ENCODE results near the gene GSTO1. TPM values are rescaled to one million over a fixed set of nuclear protein-coding genes. Genes with fewer than 3 reads are reported as not detected.

The GSTO1 gene
- total and polyA plus RNA-seq, 2 of the 13 experiments (the other 11 are each of a cell fraction or from before 2014, with no cell fraction given), result 228 to 300 TPM

DNA sequence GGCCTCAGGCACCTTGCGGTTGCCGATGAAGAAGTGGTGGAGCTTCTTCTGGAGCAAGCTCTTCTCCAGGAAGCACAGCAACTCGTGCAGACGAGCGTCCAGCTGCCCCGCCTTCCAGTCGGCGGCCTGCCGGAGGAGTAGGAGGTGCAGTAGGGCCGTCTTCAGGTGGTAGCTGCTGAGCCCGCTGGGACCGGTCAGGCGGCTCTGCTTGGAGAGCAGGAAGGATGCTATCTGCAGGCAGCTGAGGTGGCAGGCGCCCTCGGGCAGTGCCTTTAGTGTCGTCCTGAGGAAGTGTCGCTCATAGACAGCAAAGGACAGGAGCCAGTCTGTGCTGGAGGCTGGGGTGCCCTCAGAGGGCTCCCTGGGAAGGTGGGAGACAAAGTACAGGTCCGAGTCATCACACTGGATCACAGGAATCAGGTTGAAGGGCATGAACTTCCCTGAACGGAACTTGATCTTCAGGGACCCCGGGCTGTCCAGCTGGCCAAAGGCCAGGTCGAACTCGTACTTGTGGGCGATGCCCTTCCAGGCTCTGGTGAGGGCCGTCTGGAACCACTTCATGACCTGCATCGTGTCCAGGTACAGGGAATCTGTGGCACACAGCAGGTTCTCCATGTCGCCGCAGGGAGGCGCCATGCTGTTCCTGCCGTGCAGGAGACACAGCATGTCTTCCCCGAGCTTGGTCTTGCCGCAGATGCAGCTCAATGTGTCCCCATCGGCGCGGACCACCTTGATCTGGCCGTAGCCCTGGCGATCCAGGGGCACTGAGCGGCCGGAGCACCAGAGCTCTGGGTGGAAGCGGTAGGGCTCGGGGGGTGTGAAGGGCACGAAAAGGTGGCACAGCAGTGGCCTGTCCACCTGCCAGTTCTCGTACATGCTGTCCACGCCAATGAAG is 60.1 kb downstream of the GSTO1 start:
- intact Hi-C loops (cut with micrococcal nuclease; ENCODE audit: unreplicated experiment) (no loop called here), in situ Hi-C loops (cut with HindIII; ENCODE audit: extremely low pct_ligation_motif_present, low pct_unique_long_range_greater_than_20kb) (no loop called here)
- ATAC-seq (no peak), DNase-seq (ENCODE audit: low spot score) (no peak), FAIRE-seq (no peak)
- H4K20me1 ChIP-seq (ENCODE audit: insufficient read depth, low read length), result 0 out of 2 replicates have a peak, but pooled peaks cover 3% of the 10 kb centered on the region
- peaks cover 8 to 10% of the 10 kb centered on the region in 2 experiments; a peak in 4 of 5 replicates for H3K36me3 ChIP-seq (replicated peaks in 1 of 2; ENCODE audit: control insufficient read depth in 1 of 2, insufficient read depth in 2 of 2, low read length in 2 of 2)
- H3K9me3 ChIP-seq (ENCODE audit: low read length), result no peaks in the 10 kb centered on the region
- BruUV-seq (replicated peaks), result no TSS peak
- WGBS (ENCODE audit: low lambda C conversion rate), result 94% methylated on average over 36 of the region's 43 CpGs
- H3K4me2 ChIP-seq (ENCODE audit: low read depth, low read length), result no peak overlapping the region
- no peak overlapping the region for H3K27ac ChIP-seq (ENCODE audit: extremely low read length, insufficient read depth, low read length)
- CTCF ChIA-PET (ENCODE audit: low intra/inter-chr PET ratio, low total read pairs), result interaction anchor here (1.1 kb wide), 1 partner anchor 35 kb away, joined by 3 read pairs; no protein-coding TSS in a partner anchor
- H3K4me1 ChIP-seq (ENCODE audit: insufficient read depth, low read length), result no peaks in the 10 kb centered on the region
- TF ChIP-seq SRY (CRISPR knock-in tag; IDR thresholded peaks at IDR 0.05) (no peak), GABPB1 (CRISPR knock-in tag; IDR thresholded peaks at IDR 0.05) (no peak), ZNF879 (CRISPR knock-in tag; IDR thresholded peaks at IDR 0.05) (no peak), MTA3 (CRISPR knock-in tag; IDR thresholded peaks at IDR 0.05) (no peak), MAZ (IDR thresholded peaks at IDR 0.05; ENCODE audit: borderline replicate concordance, low read depth, low read length) (no peak), MAZ (CRISPR knock-in tag; IDR thresholded peaks at IDR 0.05; ENCODE audit: low read depth) (no peak)
- TF ChIP-seq, protein P1, sequence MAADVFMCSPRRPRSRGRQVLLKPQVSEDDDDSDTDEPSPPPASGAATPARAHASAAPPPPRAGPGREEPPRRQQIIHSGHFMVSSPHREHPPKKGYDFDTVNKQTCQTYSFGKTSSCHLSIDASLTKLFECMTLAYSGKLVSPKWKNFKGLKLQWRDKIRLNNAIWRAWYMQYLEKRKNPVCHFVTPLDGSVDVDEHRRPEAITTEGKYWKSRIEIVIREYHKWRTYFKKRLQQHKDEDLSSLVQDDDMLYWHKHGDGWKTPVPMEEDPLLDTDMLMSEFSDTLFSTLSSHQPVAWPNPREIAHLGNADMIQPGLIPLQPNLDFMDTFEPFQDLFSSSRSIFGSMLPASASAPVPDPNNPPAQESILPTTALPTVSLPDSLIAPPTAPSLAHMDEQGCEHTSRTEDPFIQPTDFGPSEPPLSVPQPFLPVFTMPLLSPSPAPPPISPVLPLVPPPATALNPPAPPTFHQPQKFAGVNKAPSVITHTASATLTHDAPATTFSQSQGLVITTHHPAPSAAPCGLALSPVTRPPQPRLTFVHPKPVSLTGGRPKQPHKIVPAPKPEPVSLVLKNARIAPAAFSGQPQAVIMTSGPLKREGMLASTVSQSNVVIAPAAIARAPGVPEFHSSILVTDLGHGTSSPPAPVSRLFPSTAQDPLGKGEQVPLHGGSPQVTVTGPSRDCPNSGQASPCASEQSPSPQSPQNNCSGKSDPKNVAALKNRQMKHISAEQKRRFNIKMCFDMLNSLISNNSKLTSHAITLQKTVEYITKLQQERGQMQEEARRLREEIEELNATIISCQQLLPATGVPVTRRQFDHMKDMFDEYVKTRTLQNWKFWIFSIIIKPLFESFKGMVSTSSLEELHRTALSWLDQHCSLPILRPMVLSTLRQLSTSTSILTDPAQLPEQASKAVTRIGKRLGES (CRISPR knock-in tag; IDR thresholded peaks at IDR 0.05; ENCODE audit: borderline replicate concordance), result no peak
- TF ChIP-seq, protein P2, sequence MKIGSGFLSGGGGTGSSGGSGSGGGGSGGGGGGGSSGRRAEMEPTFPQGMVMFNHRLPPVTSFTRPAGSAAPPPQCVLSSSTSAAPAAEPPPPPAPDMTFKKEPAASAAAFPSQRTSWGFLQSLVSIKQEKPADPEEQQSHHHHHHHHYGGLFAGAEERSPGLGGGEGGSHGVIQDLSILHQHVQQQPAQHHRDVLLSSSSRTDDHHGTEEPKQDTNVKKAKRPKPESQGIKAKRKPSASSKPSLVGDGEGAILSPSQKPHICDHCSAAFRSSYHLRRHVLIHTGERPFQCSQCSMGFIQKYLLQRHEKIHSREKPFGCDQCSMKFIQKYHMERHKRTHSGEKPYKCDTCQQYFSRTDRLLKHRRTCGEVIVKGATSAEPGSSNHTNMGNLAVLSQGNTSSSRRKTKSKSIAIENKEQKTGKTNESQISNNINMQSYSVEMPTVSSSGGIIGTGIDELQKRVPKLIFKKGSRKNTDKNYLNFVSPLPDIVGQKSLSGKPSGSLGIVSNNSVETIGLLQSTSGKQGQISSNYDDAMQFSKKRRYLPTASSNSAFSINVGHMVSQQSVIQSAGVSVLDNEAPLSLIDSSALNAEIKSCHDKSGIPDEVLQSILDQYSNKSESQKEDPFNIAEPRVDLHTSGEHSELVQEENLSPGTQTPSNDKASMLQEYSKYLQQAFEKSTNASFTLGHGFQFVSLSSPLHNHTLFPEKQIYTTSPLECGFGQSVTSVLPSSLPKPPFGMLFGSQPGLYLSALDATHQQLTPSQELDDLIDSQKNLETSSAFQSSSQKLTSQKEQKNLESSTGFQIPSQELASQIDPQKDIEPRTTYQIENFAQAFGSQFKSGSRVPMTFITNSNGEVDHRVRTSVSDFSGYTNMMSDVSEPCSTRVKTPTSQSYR (CRISPR knock-in tag; IDR thresholded peaks at IDR 0.05; ENCODE audit: borderline replicate concordance), result no peak
- TF ChIP-seq, protein P3, sequence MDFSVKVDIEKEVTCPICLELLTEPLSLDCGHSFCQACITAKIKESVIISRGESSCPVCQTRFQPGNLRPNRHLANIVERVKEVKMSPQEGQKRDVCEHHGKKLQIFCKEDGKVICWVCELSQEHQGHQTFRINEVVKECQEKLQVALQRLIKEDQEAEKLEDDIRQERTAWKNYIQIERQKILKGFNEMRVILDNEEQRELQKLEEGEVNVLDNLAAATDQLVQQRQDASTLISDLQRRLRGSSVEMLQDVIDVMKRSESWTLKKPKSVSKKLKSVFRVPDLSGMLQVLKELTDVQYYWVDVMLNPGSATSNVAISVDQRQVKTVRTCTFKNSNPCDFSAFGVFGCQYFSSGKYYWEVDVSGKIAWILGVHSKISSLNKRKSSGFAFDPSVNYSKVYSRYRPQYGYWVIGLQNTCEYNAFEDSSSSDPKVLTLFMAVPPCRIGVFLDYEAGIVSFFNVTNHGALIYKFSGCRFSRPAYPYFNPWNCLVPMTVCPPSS (IDR thresholded peaks at IDR 0.05), result no peak
- TF ChIP-seq, protein P4, sequence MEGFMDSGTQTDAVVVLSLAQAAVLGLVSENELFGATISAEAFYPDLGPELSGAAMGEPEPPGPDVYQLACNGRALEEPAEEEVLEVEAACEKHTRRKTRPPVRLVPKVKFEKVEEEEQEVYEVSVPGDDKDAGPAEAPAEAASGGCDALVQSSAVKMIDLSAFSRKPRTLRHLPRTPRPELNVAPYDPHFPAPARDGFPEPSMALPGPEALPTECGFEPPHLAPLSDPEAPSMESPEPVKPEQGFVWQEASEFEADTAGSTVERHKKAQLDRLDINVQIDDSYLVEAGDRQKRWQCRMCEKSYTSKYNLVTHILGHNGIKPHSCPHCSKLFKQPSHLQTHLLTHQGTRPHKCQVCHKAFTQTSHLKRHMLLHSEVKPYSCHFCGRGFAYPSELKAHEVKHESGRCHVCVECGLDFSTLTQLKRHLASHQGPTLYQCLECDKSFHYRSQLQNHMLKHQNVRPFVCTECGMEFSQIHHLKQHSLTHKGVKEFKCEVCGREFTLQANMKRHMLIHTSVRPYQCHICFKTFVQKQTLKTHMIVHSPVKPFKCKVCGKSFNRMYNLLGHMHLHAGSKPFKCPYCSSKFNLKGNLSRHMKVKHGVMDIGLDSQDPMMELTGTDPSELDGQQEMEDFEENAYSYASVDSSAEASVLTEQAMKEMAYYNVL (CRISPR knock-in tag; IDR thresholded peaks at IDR 0.05; ENCODE audit: borderline replicate concordance), result no peak
- H3K79me2 ChIP-seq (ENCODE audit: insufficient read depth, low read length), result no peaks in the 10 kb centered on the region
- H2AFZ ChIP-seq (ENCODE audit: low read length), result no peak overlapping the region
- POLR2A ChIA-PET, result no interaction called here
- no peak overlapping the region for H3K4me3 ChIP-seq (replicated peaks in 1 of 3; ENCODE audit: insufficient read depth in 1 of 3, low read depth in 2 of 3, low read length in 3 of 3)
- no peak overlapping the region for H3K9ac ChIP-seq (ENCODE audit: insufficient read depth, low read depth, low read length)
- no peaks in the 10 kb centered on the region for H3K27me3 ChIP-seq (ENCODE audit: control insufficient read depth in 1 of 2, insufficient read depth in 2 of 2, low read length in 2 of 2)

Measured in HepG2 (cell line).